ENCODE data around the gene MEF2C. TPM values are rescaled to one million over a fixed set of nuclear protein-coding genes. Genes with fewer than 3 reads are reported as not detected.

The MEF2C gene
- total RNA-seq, 1 experiment from 2014 or later = 9.9 TPM

- in situ Hi-C loops (cut with HindIII; ENCODE audit: low pct_unique_long_range_greater_than_20kb, low sequenced_read_pairs) = no loop called here
- Histone ChIP-seq H3K4me1 (ENCODE audit: control insufficient read depth, insufficient read depth, low read length) (peaks cover 34% of the 10 kb centered on the region), H3K9me3 (ENCODE audit: control insufficient read depth, insufficient read depth, low read depth, low read length) (no peaks in the 10 kb centered on the region), H3K27me3 (ENCODE audit: control insufficient read depth, insufficient read depth, low read length) (no peaks in the 10 kb centered on the region), H3K36me3 (ENCODE audit: control insufficient read depth, insufficient read depth, low read length) (no peaks in the 10 kb centered on the region; the same call in 1 of the 2 replicates), H3K27ac (ENCODE audit: low read length) (peak overlapping the region; percentile 57; the same call in 1 of the 2 replicates), H3K4me3 (ENCODE audit: low read depth in 2 of 2, low read length in 2 of 2) (peak overlapping the region in 1 of 2 experiments; percentile 3; a peak in 1 of 4 replicates)
- intact Hi-C loops (cut with micrococcal nuclease; ENCODE audit: unreplicated experiment) = loop anchor here (10.0 kb wide), 1 partner anchor 1379 kb away; no protein-coding TSS in a partner anchor
- TF ChIP-seq POLR2AphosphoS5 (IDR thresholded peaks at IDR 0.05; ENCODE audit: low read depth, low read length) = no peak
- no peak for TF ChIP-seq CTCF (IDR thresholded peaks at IDR 0.05)
- no peak for TF ChIP-seq SIN3A (IDR thresholded peaks at IDR 0.05; ENCODE audit: borderline replicate concordance, insufficient read depth, low read depth, low read length)
- no peak for TF ChIP-seq REST (IDR thresholded peaks at IDR 0.05; ENCODE audit: insufficient read depth in 1 of 2, low read depth in 2 of 2, low read length in 1 of 2)
- no peak for TF ChIP-seq TCF7L2 (IDR thresholded peaks at IDR 0.05; ENCODE audit: low read depth, low read length)
- POLR2A ChIA-PET = no interaction called here
- ATAC-seq (no peak), DNase-seq (ENCODE audit: low read depth, low spot score) (no peak)
- no TSS peak for BruUV-seq (replicated peaks)
- CTCF ChIA-PET = no interaction called here
Observed at GRCh38 chr5:88886252-88886651, 3.3 kb upstream of the MEF2C start.

GRCh38 chr5:88885002-88885401 is 2.0 kb upstream of the MEF2C start:
- no peak for ATAC-seq
- Histone ChIP-seq H3K4me1 (ENCODE audit: control insufficient read depth, insufficient read depth, low read length) (peaks cover 37% of the 10 kb centered on the region), H3K36me3 (ENCODE audit: control insufficient read depth, insufficient read depth, low read length) (no peaks in the 10 kb centered on the region; the same call in 1 of the 2 replicates), H3K27ac (ENCODE audit: low read length) (peak overlapping the region; percentile 46; the same call in 1 of the 2 replicates), H3K9me3 (ENCODE audit: control insufficient read depth, insufficient read depth, low read depth, low read length) (no peaks in the 10 kb centered on the region), H3K4me3 (ENCODE audit: low read depth in 2 of 2, low read length in 2 of 2) (no peak overlapping the region; a peak in 1 of 4 replicates), H3K27me3 (ENCODE audit: control insufficient read depth, insufficient read depth, low read length) (no peaks in the 10 kb centered on the region)
- in situ Hi-C loops (cut with HindIII; ENCODE audit: low pct_unique_long_range_greater_than_20kb, low sequenced_read_pairs) (no loop called here), intact Hi-C loops (cut with micrococcal nuclease; ENCODE audit: unreplicated experiment) (loop anchor here (10.0 kb wide), 1 partner anchor 1380 kb away; no protein-coding TSS in a partner anchor)
- ChIA-PET POLR2A (interaction anchor here (0.7 kb wide), 1 partner anchor 1644 kb away, joined by 6 read pairs; the partner anchor contains the start of gene LYSMD3), CTCF (interaction anchor here (0.7 kb wide), 1 partner anchor 155 kb away, joined by 3 read pairs; no protein-coding TSS in a partner anchor)
- TF ChIP-seq CTCF (IDR thresholded peaks at IDR 0.05) (no peak), TCF7L2 (IDR thresholded peaks at IDR 0.05; ENCODE audit: low read depth, low read length) (no peak), REST (IDR thresholded peaks at IDR 0.05; ENCODE audit: insufficient read depth in 1 of 2, low read depth in 2 of 2, low read length in 1 of 2) (no peak), POLR2AphosphoS5 (IDR thresholded peaks at IDR 0.05; ENCODE audit: low read depth, low read length) (no peak), SIN3A (IDR thresholded peaks at IDR 0.05; ENCODE audit: borderline replicate concordance, insufficient read depth, low read depth, low read length) (no peak)
- DNase-seq (ENCODE audit: low read depth, low spot score) = no peak
- no TSS peak for BruUV-seq (replicated peaks)
